ENCODE results near the gene SV2B. TPM values are rescaled to one million over a fixed set of nuclear protein-coding genes. Genes with fewer than 3 reads are reported as not detected.

The SV2B gene
- total RNA-seq, 1 donor from 2014 or later: not detected

- TF ChIP-seq CTCF (IDR thresholded peaks at IDR 0.05; ENCODE audit: insufficient read depth, low read depth, low read length) (no peak), EZH2 (IDR thresholded peaks at IDR 0.05; ENCODE audit: insufficient read depth, low read length) (no peak)
- no peak for FAIRE-seq
- H3K36me3 ChIP-seq (ENCODE audit: insufficient read depth, low read length): no peaks in the 10 kb centered on the region
Measured at GRCh38 chr15:91346259-91346658, 246.2 kb downstream of the SV2B start.

GRCh38 chr15:91348752-91349500 lies 248.9 kb downstream of the SV2B start:
- H3K27me3 ChIP-seq (ENCODE audit: insufficient read depth, low read length): no peaks in the 10 kb centered on the region
- H3K9me3 ChIP-seq (ENCODE audit: insufficient read depth, low read depth, low read length): no peaks in the 10 kb centered on the region
- Mint-ChIP-seq H3K9me3 (ENCODE audit: unreplicated experiment) (peaks cover 6% of the 10 kb centered on the region), H3K36me3 (ENCODE audit: low read depth, unreplicated experiment) (no peaks in the 10 kb centered on the region), H3K4me1 (ENCODE audit: low read depth, unreplicated experiment) (no peaks in the 10 kb centered on the region), H3K27ac (ENCODE audit: unreplicated experiment) (no peak overlapping the region), H3K4me3 (ENCODE audit: unreplicated experiment) (no peak overlapping the region), H3K27me3 (ENCODE audit: low read depth, unreplicated experiment) (peaks cover 16% of the 10 kb centered on the region)
- H3K4me3 ChIP-seq (ENCODE audit: insufficient read depth, low read depth, low read length): no peak overlapping the region
- no peak overlapping the region for H3K4me2 ChIP-seq (ENCODE audit: low read length)
- TF ChIP-seq CTCF (IDR thresholded peaks at IDR 0.05; ENCODE audit: insufficient read depth, low read depth, low read length) (no peak), EZH2 (IDR thresholded peaks at IDR 0.05; ENCODE audit: insufficient read depth, low read length) (no peak)
- no peak for FAIRE-seq
- no peaks in the 10 kb centered on the region for H3K79me2 ChIP-seq (ENCODE audit: insufficient read depth, low read length)
- H2AFZ ChIP-seq (ENCODE audit: low read depth, low read length): no peak overlapping the region
- no peaks in the 10 kb centered on the region for H3K36me3 ChIP-seq (ENCODE audit: insufficient read depth, low read length)
- H3K9ac ChIP-seq (ENCODE audit: low read length): no peak overlapping the region
- peak; percentile 49 for DNase-seq (ENCODE audit: low read depth)
- H3K4me1 ChIP-seq (ENCODE audit: insufficient read depth, low read length): no peaks in the 10 kb centered on the region
- no peaks in the 10 kb centered on the region for H4K20me1 ChIP-seq (ENCODE audit: insufficient read depth, low read length)
- H3K27ac ChIP-seq (ENCODE audit: low read depth, low read length): no peak overlapping the region

More at GRCh38 chr15:91346259-91346658, 246.2 kb downstream of the SV2B start:
- H3K27ac Mint-ChIP-seq (ENCODE audit: unreplicated experiment): no peak overlapping the region
- Histone ChIP-seq H3K27ac (ENCODE audit: low read depth, low read length) (no peak overlapping the region), H3K27me3 (ENCODE audit: insufficient read depth, low read length) (peaks cover 3% of the 10 kb centered on the region), H3K9ac (ENCODE audit: low read length) (no peak overlapping the region), H4K20me1 (ENCODE audit: insufficient read depth, low read length) (no peaks in the 10 kb centered on the region), H3K4me2 (ENCODE audit: low read length) (no peak overlapping the region), H2AFZ (ENCODE audit: low read depth, low read length) (no peak overlapping the region), H3K4me3 (ENCODE audit: insufficient read depth, low read depth, low read length) (no peak overlapping the region), H3K9me3 (ENCODE audit: insufficient read depth, low read depth, low read length) (no peaks in the 10 kb centered on the region), H3K4me1 (ENCODE audit: insufficient read depth, low read length) (no peaks in the 10 kb centered on the region), H3K79me2 (ENCODE audit: insufficient read depth, low read length) (no peaks in the 10 kb centered on the region)
- no peak overlapping the region for H3K4me3 Mint-ChIP-seq (ENCODE audit: unreplicated experiment)
- H3K9me3 Mint-ChIP-seq (ENCODE audit: unreplicated experiment): peaks cover 6% of the 10 kb centered on the region
- DNase-seq (ENCODE audit: low read depth): no peak
- peaks cover 21% of the 10 kb centered on the region for H3K27me3 Mint-ChIP-seq (ENCODE audit: low read depth, unreplicated experiment)
- H3K36me3 Mint-ChIP-seq (ENCODE audit: low read depth, unreplicated experiment): no peaks in the 10 kb centered on the region
- no peaks in the 10 kb centered on the region for H3K4me1 Mint-ChIP-seq (ENCODE audit: low read depth, unreplicated experiment)

Other genes starting within 250 kb of the SV2B start
- gene FURIN, start 231.7 kb upstream of the SV2B start, total RNA-seq: 122 and 135 TPM in 2 replicates
- 4.4 and 7.2 TPM in 2 replicates for gene FES, start 215.8 kb upstream of the SV2B start, total RNA-seq
- gene MAN2A2, start 197.0 kb upstream of the SV2B start, total RNA-seq: 18.5 and 21.3 TPM in 2 replicates
- gene HDDC3, start 167.7 kb upstream of the SV2B start, total RNA-seq: 9.7 and 10.5 TPM in 2 replicates
- 56.2 and 56.6 TPM in 2 replicates for gene UNC45A, start 165.0 kb upstream of the SV2B start, total RNA-seq
- gene RCCD1, start 145.4 kb upstream of the SV2B start, total RNA-seq: 6.5 and 6.8 TPM in 2 replicates
- gene PRC1, start 105.7 kb upstream of the SV2B start, total RNA-seq: 8.1 and 11.8 TPM in 2 replicates
- gene VPS33B, start 77.7 kb upstream of the SV2B start, total RNA-seq: 9.7 and 12.0 TPM in 2 replicates

Measured in astrocyte (in vitro differentiated cells and primary cell).